GM12891 (cell line): ENCODE data around the gene CACNB1.

Source experiments
- DNase-seq: peaks from one replicate; pipeline ENCODE4 v3.0.0; 2011; ENCODE audit warnings: low spot score; ENCODE audit not compliant: insufficient read length
- FAIRE-seq: peaks from 2 replicates; lab custom pipeline; 2011; peaks lifted over from hg19 to GRCh38; lab: Jason Lieb, UNC
- PAX5 ChIP-seq: IDR thresholded peaks from 2 replicates; pipeline ENCODE4 v1.6.1; 2011; ENCODE audit warnings: low read length, moderate library complexity, mild to moderate bottlenecking; ENCODE audit not compliant: insufficient read depth, severe bottlenecking
- POLR2A ChIP-seq: IDR thresholded peaks from 2 replicates; pipeline ENCODE4 v1.6.1; 2011; ENCODE audit warnings: low read depth, low read length, control low read depth
- POLR2AphosphoS5 ChIP-seq: IDR thresholded peaks from 2 replicates; pipeline ENCODE4 v1.6.1; 2011; ENCODE audit warnings: low read depth, low read length, control low read depth
- POU2F2 ChIP-seq: IDR thresholded peaks from 2 replicates; pipeline ENCODE4 v1.6.1; 2011; ENCODE audit warnings: low read depth, mild to moderate bottlenecking, control low read depth, low read length, moderate library complexity
- SPI1 ChIP-seq: IDR thresholded peaks from 2 replicates; pipeline ENCODE4 v1.6.1; 2011; ENCODE audit warnings: low read depth, low read length, control low read depth
- TAF1 ChIP-seq: IDR thresholded peaks from 2 replicates; pipeline ENCODE4 v1.6.1; 2011; ENCODE audit warnings: low read depth, low read length, control low read depth

CACNB1 gene

DNA sequence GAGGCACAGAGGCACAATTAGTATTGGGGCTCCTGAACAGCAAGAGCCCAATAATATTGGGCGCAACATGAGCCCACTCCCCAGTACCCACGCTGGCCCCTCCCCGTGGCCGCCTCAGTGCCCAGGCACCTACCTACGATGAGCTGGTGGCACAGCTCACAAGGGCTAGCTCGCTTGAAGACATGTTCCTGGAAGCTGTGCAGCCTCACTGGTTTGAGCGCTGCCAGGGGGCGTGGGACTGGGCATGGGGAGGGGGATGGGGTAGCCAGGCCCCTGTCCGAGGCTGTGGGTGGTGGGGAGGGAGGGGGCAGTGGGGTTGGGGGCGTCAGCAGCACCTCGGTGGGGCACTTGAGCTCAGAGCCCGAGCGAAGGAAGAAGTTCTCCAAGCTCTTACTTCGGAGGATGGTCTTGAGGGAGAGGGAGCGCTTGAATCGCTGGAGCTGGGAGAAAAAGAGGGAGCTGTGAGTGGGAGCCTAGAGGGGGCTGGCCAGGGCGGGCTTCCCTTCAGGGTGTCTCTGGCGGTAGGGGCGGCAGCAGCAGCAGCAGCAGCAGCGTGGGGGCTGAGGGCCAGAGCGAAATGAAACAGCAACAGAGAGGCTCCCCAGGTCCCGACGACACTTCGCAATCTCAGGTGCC lies 20.4 kb upstream of the CACNB1 start:
- DNase-seq, result no peak
- no peak for FAIRE-seq
- TF ChIP-seq POLR2A, result no peak
- no peak for TF ChIP-seq POU2F2
- TF ChIP-seq POLR2AphosphoS5, result no peak
- no peak for TF ChIP-seq PAX5
- TF ChIP-seq SPI1, result no peak
- TF ChIP-seq TAF1, result no peak

DNA sequence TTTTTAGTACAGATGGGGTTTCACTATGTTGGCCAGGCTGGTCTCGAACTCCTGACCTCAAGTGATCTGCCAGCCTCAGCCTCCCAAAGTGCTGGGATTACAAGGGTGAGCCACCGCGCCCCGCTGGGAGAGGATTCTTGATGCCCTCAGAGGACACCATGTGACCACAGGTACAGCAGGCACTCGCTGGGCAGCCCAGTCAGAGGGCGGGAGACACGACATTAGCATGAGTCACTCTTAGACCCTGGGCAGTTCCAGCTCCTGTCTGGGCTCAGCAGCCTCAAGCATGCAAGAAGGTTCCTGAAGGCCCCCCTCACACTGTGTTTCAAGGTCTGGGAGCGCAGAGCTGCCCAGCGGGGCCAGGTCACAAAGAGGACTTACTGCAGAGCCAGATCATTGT lies 16.4 kb upstream of the CACNB1 start:
- DNase-seq, result no peak
- TF ChIP-seq TAF1, result no peak
- TF ChIP-seq POLR2A, result no peak
- TF ChIP-seq SPI1, result no peak
- no peak for TF ChIP-seq POLR2AphosphoS5
- TF ChIP-seq POU2F2, result no peak
- TF ChIP-seq PAX5, result no peak
- no peak for FAIRE-seq

DNA sequence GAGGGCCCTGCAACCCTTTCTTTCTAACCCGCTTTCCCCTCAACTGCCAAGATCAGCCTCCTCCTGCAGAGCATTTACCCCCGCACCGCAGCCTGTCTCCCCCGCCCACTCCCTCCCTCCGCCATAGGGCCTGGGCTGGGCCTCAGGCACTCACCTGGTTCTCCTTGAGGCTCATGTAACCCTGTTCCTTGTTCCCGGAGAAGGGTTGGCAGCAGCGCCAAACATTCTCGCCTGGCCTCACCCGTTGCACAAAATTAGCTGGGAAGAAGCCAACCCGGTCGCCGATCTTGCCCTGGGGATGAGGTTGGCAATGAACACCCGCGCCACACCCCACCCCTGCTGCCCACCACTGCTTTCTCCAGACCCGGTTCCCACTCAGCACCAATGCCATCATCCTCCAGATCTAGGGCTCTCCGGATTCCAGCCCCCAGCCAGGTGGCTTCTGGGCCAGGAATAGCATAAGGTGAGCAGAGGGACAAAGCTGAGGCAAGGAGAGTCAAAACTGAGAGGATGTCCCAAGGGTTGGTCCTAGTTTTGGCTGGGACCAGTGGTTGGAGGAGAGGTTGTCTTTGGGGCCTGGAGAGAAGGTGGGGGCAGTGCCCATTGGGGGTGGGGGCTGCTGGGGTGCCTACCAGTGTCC lies 15.5 kb upstream of the CACNB1 start:
- FAIRE-seq (no peak), DNase-seq (no peak)
- TF ChIP-seq POLR2AphosphoS5, result no peak
- TF ChIP-seq POLR2A, result no peak
- no peak for TF ChIP-seq SPI1

DNA sequence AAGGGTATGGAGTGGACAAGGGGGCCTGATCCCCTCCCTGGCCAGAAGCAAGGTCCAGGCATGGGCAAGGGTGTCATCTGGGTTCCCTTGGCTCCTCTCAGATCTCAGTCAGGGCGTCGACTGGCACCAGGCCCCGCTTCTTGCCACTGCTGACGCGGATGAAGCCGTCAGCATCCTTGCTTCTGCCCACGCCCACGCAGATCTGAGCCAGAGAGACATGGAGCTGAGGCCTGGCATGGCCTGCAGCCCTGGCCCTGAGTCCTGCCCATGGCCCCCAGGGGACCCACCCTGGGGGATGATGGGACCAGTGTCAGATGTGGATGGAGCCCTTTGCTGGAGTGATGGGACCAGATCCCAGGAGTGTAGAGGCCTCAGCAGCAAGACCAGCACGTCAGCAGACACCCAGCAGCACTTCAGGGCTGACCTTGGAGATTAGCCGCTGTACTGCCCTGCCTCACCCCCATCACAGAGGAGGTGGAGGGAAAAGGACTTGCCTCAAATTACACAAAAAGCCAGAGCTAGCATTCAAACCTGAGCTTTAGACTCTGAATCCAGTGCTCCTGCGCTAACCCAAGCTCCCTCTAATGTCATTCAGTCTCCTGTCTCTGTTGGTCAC lies 14.8 kb upstream of the CACNB1 start:
- DNase-seq, result no peak
- TF ChIP-seq TAF1, result no peak
- TF ChIP-seq SPI1, result no peak
- TF ChIP-seq PAX5, result no peak
- no peak for TF ChIP-seq POLR2AphosphoS5
- TF ChIP-seq POLR2A, result no peak
- no peak for TF ChIP-seq POU2F2
- no peak for FAIRE-seq

DNA sequence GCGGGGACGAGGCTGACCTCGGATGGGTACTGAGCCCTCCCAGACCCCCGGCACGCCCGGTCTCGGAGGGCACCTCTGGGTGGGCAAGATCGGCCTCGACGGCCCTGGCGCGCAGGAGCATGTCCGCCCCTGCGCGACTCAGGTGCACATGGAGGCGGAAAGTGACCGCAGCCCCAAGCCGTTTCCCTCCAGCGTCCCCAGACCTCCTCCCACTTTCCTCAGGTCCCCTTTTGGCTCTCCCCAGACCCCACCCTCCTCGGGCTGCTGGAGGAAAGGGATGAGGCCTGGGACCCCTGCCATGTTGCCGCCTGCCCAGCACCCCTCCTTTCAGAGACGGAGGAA lies 12.6 kb upstream of the CACNB1 start:
- DNase-seq, result no peak
- no peak for FAIRE-seq
- TF ChIP-seq TAF1 (no peak), POU2F2 (no peak), POLR2A (no peak), PAX5 (no peak), SPI1 (no peak), POLR2AphosphoS5 (no peak)

DNA sequence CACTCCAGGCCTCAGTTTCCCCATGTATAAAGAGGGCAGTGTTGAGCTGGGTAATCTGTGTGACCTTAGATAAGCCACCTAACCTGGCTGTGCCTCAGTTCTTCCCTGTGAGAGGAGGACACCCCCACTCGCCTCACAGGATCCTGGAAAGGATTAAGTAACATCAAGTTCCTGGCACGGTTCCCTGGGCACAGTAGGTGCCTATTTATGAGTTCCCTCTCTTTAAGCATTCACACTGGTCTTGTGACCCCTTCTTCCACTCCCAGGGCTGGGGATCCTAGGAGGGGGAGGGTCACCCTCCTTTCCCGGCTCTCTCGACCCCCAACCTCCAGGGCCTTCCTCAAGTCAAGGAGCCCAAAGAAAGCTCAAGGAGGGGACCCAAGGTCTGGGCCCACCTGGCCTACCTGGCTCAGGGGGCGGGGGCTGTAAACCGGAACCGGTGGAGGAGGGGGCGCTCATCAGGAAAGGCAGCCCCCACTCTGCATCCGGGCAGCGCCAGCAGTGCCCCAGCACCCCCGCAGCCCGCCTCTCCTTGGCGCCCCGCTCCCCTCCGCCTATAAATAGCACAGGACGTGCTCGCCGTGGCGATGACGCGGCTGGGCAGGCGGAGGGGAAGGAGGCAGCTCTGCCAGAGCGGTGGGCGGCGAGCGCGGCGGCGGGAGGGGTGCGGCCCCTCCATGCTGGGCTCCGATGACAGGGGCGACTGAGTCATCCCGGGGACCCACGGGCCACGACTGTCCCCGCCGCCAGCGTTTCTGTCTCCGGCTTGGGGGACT lies 12.0 kb upstream of the CACNB1 start:
- TF ChIP-seq TAF1 (no peak), POLR2A (no peak), SPI1 (no peak), POU2F2 (no peak), POLR2AphosphoS5 (no peak)
- no peak for FAIRE-seq
- no peak for DNase-seq

DNA sequence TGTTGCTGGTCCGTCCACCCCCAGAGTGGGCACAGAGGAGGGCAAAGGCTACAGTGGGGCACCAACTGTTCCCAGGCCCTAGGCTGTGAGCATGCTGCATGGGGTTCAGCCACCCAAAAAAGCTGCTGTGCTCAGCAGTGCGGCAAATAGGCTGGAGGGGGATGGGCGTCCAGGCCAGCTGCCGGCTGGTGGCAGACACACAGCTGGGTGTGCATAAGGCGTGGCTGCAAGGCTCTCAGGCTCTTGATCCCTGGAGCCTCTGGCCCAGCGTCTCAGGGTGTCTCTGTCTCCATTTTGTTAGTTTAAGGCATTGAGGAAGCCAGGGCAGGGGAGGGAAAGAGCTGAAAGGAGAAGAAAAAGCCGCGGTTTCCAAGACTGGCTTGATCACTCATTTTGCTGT lies 11.4 kb upstream of the CACNB1 start:
- FAIRE-seq (peak; percentile 99), DNase-seq (peak; percentile 81)
- TF ChIP-seq SPI1 (no peak), POLR2A (no peak), POLR2AphosphoS5 (no peak), PAX5 (peak; percentile 91), TAF1 (no peak)

DNA sequence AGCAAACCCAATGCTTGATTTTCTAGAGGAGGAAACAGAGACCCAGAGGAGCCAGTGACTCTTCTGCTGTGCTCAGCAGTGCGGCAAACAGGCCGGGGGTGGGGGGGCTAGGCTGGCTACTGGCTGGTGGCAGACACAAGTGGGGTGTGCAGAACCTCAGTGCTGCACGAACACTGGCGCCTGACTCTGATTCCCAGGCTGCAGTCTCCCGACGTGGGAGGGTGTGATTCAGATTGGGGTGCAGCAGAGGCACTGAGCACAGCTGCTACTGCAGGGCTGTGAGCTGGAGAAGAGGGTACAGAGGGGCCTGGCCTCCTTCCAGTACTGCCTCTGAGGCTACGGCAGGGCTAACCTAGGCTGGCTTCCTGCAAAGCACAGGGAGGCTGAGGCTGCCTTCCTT lies 10.7 kb upstream of the CACNB1 start:
- peak; percentile 82 for FAIRE-seq
- no peak for TF ChIP-seq SPI1
- no peak for TF ChIP-seq PAX5
- no peak for TF ChIP-seq POLR2AphosphoS5
- TF ChIP-seq POLR2A, result no peak
- no peak for TF ChIP-seq POU2F2
- no peak for TF ChIP-seq TAF1
- no peak for DNase-seq

DNA sequence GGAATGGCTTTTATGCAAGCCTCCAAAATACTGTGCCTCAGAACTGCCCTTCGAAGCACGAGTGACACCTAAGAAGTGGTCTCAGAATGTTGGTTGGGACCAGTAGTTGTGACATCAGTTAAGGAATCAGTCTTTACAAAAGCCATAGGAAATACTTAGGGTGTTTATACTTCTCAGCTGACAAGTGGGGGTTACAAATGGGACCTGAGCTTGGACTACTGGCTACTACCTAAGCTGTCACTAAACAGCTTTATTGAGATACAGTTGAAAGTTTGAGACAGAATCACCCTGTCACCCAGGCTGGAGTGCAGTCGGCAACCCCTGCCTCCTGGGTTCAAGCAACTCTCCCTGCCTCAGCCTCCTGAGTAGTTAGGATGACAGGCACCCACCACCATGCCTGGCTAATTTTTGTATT lies 7.7 kb upstream of the CACNB1 start:
- peak; percentile 41; the same call in 1 of the 2 replicates for TF ChIP-seq POLR2AphosphoS5
- no peak for TF ChIP-seq POU2F2
- TF ChIP-seq PAX5, result no peak
- no peak; the same call in 1 of the 2 replicates for TF ChIP-seq POLR2A
- TF ChIP-seq TAF1, result no peak
- no peak for TF ChIP-seq SPI1
- no peak for FAIRE-seq
- DNase-seq, result no peak
